H1 (cell line): ENCODE results near the gene TC2N. TPM values are rescaled to one million over a fixed set of nuclear protein-coding genes. Genes with fewer than 3 reads are reported as not detected.

Experiments used
- KDM4A ChIP-seq: IDR thresholded peaks from one replicate; pipeline ENCODE4 v1.7.1; 2012; ENCODE audit warnings: low read depth, mild to moderate bottlenecking, moderate library complexity, low read length, inconsistent platforms; ENCODE audit not compliant: severe bottlenecking
- SAP30 ChIP-seq: fragments of 300-600 bp; sonication (generic); IDR thresholded peaks from 2 replicates; pipeline ENCODE4 v1.7.1; 2012; ENCODE audit warnings: low read length, moderate library complexity, mild to moderate bottlenecking, inconsistent platforms; ENCODE audit not compliant: insufficient read depth, insufficient replicate concordance
- polyA plus RNA-seq, 7 experiments: library from polyadenylated mRNA; depleted of rRNA in 3 of 7; stranded (reverse) in 5 of 7; unstranded in 2 of 7; fragments of >200 nt in 5 of 7; fragments of 200-250 nt in 2 of 7; gene quantifications; 1 replicate in 5 of 7; 2 replicates in 1 of 7; 4 replicates in 1 of 7; pipeline versions ENCODE4 v1.2.1 to v1.2.3, GENCODE V29; 2011 to 2013; ENCODE audit warnings: missing spikeins in 2 of 7, mixed read lengths in 2 of 7
- total RNA-seq: library from RNA; stranded (reverse); fragmentation: NEBNext Ultra II Directional; extraction: Animal tissue kit (Norgen Biotek cat#: 25700); gene quantifications from 2 replicates; pipeline ENCODE4 v1.2.1, GENCODE V29; 2021

The TC2N gene
- total and polyA plus RNA-seq, 2 of the 8 experiments (the other 6 are each of a cell fraction or from before 2014, with no cell fraction given) = 9.7 to 36.2 TPM

DNA sequence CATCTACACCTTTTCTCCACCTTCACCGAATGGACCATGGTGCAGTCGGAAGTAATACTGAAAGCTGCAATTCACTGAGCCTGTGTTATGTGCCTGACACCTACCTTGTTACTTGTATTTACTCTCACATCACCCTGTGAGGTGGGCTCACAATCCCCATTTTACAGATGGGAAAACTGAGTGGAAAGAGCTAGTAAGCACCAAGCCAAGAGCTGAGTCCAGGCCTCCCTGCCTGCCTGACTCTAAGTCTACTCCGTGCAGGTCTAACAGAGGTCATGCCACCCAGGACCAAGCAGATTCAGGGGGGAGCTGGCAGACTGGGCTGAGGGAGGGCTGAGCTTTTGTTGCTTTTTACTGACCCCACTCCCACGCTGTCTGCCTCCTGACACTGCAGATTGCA, 29.1 kb upstream of the TC2N start (continued):
- TF ChIP-seq SAP30 = no peak
- TF ChIP-seq KDM4A = no peak
- TF ChIP-seq, all 59 proteins: peak for 0
